ENCODE results near the gene CAMSAP2.

The CAMSAP2 gene

DNA sequence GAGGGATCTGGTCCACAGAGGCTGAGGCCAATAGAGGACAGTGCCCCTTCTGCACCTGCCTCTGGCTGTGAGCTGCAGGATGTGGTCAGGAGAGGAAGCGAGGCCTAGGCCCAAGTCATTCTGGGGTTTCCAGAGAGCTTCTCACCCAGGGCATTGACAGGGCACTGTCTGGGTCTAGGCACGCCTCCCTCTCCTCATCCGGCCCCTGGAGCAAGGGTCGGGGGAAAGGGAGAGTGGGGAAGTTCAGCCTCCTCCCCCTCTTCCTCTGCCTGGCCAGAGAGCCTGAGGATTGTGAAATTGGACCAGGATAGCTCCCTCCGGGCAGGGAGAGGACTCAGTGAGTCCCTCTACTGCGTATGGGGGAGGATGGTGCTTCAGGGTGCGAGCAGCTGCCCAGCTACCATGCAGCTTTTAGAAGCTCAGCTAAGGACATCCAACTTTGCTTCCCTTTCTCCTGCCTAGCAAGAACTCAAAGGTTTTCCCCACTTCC, 149.7 kb downstream of the CAMSAP2 start:
- DNase-seq, result peak; percentile 75 to 84
- no peak overlapping the region for H3K27ac Mint-ChIP-seq
- peaks cover 32% of the 10 kb centered on the region for H3K27me3 Mint-ChIP-seq

DNA sequence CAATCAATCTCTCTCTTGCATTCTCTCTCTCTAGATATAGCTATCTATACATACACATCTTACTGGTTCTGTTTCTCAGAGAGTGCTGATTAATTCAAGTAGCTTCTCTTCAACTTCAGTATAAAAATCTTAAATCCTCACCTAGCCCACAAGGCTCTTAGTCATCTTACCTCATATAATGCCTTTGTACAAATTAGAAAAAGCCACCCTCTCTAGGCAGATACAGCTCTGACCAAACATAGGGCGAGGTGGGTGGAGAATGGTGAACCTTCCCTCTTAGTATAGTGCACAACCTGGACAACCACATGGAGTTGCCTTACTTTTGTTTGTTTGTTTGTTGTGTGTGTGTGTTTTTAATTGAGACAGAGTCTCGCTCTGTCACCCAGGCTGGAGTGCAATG, 150.9 kb downstream of the CAMSAP2 start:
- ATAC-seq, result peak; percentile 82
- peak overlapping the region; percentile 54 to 77 for H3K4me3 Mint-ChIP-seq
- DNase-seq, result peak; percentile 42 to 53
- H3K9me3 Mint-ChIP-seq, result no peaks in the 10 kb centered on the region
- peaks cover 70% of the 10 kb centered on the region for H3K4me1 Mint-ChIP-seq
- H3K27me3 Mint-ChIP-seq, result peaks cover 44% of the 10 kb centered on the region
- peak overlapping the region in 1 of 2 donors; percentile 90 for H3K27ac Mint-ChIP-seq

More for the DNA sequence above, 149.7 kb downstream of the CAMSAP2 start:
- H3K4me3 Mint-ChIP-seq, result peak overlapping the region; percentile 54 to 77
- no peaks in the 10 kb centered on the region for H3K9me3 Mint-ChIP-seq
- peaks cover 70% of the 10 kb centered on the region for H3K4me1 Mint-ChIP-seq
- ATAC-seq, result peak; percentile 95

DNA sequence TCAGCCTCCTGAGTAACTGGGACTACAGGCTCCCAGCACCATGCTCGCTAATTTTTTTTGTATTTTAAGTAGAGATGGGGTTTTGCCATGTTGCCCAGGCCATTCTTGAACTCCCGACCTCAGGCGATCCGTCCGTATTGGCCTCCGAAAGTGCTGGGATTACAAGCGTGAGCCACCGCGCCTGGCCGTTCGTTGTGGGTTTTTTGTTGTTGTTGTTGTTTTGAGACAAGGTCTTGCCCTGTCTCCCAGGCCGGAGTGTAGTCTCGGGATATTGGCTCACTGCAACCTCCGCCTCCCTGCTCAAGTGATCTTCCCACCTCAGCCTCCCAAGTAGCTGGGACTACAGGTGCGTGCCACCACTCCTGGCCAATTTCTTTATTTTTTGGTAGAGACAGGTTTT, 151.3 kb downstream of the CAMSAP2 start:
- Mint-ChIP-seq H3K4me1 (peaks cover 70% of the 10 kb centered on the region), H3K27ac (no peak overlapping the region), H3K27me3 (peaks cover 49% of the 10 kb centered on the region), H3K9me3 (no peaks in the 10 kb centered on the region), H3K4me3 (peak overlapping the region in 1 of 2 donors; percentile 77)
- DNase-seq, result no peak
- ATAC-seq, result no peak

DNA sequence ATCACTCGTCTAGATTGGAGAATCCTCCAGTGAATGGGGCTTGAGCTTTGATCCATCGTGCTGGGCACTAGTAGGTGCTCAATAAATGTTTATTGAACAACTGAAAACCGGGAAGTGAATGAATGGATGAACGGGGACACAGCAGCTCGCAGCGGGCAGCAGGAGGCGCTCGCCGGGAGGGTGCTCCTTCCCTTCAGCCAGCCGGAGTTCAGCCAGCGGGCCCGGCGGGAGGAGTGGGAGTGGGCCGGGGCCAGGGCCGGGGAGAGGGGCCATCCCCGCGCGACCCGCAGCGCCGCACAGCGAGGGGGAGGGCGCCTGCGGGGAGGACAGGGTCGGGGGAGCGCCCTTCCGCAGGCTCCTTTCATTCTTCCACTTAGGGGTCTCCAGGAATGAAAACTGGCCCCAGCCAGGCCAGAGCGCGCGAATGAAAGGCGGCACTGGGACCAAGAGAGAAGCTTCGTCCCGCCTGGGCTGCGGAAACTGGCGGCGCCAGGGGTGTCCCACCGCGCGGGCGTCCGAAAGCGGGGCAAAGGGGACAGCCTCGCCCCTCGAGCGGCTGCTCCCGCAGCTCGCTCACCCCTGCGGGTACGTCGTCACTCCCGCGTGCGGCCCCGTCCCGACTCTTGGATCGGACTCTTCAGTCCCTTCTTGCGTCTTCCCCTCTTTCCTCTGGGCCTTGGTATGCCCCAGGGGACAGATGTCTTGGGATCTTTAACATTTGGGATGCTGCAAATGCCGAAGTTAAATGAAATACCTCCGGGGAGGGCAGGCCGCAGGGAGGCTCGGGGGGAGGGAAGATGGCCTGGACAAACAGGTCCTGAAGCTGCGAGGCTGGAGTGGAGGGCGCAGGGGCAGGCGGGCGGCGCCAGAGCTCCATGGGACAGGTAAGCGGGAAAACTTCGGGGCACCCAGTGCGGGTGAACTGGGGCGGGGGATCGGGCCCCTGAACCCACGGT, 152.4 kb downstream of the CAMSAP2 start:
- H3K4me1 Mint-ChIP-seq, result peaks cover 63% of the 10 kb centered on the region
- no peaks in the 10 kb centered on the region for H3K9me3 Mint-ChIP-seq
- no peak for DNase-seq
- peak overlapping the region in 1 of 2 donors; percentile 4 for H3K27ac Mint-ChIP-seq
- ATAC-seq, result no peak
- peaks cover 53% of the 10 kb centered on the region for H3K27me3 Mint-ChIP-seq
- H3K4me3 Mint-ChIP-seq, result peak overlapping the region; percentile 72 to 80

DNA sequence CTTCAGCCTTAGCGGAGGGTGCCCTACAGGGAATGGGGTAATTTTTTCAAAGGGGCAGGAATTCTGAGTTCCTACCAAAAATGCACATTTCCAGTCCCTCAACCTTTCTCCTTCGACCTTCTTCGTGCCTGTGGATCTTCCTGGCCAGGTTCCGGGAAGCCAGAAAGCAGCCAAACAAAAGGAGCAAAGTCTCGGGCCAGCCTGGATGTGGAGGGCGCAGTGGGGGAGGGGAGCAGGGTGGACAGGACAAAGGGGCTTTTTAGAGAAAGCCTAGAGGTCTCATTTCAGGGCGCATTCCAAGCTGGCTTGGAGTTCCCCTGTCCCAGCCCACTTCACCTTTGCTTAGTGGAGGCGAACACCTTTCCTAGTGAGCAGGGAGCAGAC, 153.1 kb downstream of the CAMSAP2 start:
- Mint-ChIP-seq H3K27ac (no peak overlapping the region), H3K4me3 (peak overlapping the region; percentile 72 to 80)
- DNase-seq, result no peak

DNA sequence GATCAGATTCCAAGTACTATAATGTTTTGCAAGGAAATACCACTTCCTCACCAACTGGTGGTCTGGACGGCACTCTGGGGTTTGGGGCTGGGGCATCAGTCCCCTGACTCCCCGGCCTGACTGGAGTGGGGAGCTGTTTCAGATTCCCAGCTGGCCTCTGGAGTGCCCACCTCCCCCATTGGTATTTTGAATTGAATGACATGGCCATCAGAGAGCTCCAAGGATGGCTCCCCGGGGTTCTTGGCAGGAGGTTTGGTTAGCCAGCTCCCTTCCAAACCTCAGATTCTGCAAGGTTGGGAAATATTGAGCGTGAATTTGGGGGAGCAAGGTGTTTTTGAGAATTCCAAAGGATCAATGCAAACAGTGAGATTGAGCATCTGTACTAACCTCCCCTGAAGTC, 153.9 kb downstream of the CAMSAP2 start:
- Mint-ChIP-seq H3K9me3 (no peaks in the 10 kb centered on the region), H3K27ac (no peak overlapping the region), H3K4me1 (peaks cover 52% of the 10 kb centered on the region), H3K27me3 (peaks cover 63% of the 10 kb centered on the region), H3K4me3 (no peak overlapping the region)
- no peak for DNase-seq
- ATAC-seq, result no peak

More for the DNA sequence above, 153.1 kb downstream of the CAMSAP2 start:
- Mint-ChIP-seq H3K27me3 (peaks cover 56% of the 10 kb centered on the region), H3K9me3 (no peaks in the 10 kb centered on the region), H3K4me1 (peaks cover 60% of the 10 kb centered on the region)
- no peak for ATAC-seq

DNA sequence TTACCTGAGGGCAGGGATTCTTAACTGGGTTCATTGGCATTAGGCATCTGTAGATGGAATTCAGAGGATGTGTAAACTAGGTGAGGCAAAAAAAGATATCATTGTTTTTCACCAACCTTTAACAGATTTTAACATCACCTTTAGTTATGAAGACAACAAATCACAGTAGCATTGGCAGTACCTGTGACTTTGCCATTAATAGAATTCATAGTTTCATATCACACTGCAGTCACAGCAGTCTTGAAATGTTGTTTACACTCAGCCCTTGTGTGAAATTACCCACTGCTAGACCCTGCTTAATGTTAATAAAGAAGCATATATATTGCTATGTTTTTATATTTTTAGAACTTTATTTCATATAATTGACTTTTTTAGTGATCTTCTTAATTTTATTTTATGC, 154.3 kb downstream of the CAMSAP2 start:
- H3K4me1 Mint-ChIP-seq, result peaks cover 48% of the 10 kb centered on the region
- no peak overlapping the region for H3K4me3 Mint-ChIP-seq
- no peak overlapping the region for H3K27ac Mint-ChIP-seq
- peaks cover 68% of the 10 kb centered on the region for H3K27me3 Mint-ChIP-seq
- H3K9me3 Mint-ChIP-seq, result no peaks in the 10 kb centered on the region
- DNase-seq, result no peak
- ATAC-seq, result no peak

DNA sequence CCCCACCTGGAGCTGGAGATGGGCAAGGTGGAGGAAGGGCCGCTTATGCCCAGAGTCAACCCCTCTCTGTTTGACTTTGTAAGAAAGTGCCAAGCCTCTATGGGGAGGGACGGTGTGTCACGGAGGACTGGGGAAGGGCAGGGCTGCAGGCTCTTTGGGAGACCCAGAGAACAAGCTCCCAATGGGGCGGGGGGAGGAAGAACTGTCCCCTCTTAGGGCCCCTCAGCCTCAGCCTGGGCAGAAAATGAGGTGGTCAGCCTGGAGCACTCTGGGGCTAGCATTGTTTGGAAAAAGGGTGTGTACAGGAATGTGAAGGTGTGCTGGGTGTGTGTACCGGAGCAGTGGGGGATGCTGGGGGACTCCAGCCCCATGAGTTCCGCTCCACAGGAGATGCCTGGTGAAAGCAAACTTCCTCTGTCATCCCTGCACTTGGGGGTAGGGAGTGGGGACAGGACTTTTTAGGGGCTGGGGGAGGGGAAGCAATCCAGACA, 154.8 kb downstream of the CAMSAP2 start:
- no peak overlapping the region for H3K27ac Mint-ChIP-seq
- ATAC-seq (no peak), DNase-seq (no peak)
- H3K4me3 Mint-ChIP-seq, result no peak overlapping the region
- H3K9me3 Mint-ChIP-seq, result no peaks in the 10 kb centered on the region
- H3K27me3 Mint-ChIP-seq, result peaks cover 72% of the 10 kb centered on the region
- peaks cover 43% of the 10 kb centered on the region for H3K4me1 Mint-ChIP-seq

DNA sequence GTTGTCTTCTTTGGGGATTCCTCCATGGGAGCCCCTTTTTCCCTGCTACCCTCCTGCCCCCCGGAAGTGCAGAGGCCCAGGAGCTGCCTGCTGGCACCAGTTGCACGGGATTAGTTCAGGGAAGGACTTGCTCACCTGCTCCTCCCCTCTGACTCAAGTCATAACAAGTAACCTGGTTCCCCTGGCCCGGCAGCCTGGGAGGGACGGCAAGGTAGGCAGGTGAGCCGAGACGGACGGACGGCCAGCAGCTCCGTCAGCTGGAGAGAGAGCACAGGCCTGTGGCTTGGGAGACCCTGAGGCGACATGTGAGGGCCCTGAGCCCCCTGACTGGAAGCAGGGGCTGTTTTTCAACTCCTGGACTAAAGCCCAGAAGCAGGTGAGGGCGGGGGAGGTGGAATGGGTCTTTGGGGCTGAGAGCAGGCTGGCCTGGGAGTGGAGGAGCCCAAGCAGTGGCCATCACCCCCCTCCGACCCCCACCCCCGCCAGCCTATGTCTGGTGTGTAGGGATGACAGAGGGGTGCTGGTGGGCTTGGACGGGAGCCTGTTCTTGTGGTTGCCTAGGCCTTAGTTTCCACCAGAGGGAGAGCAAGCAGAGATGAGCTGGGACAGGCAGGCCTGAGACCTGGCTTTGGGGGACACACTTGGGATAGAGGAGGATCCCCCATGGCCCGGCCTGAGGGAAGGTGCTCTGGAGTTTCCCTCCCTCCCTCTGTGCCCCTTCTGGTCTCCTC, 156.2 kb downstream of the CAMSAP2 start, which contains the start of gene INAVA:
TSS of gene INAVA (plus strand) at position 189 of the 731 bp plus-strand sequence. CDS start 3,501 bp downstream, outside the sequence.
- no peak within 1 kb of the TSS for H3K4me3 Mint-ChIP-seq
- no peaks in the 10 kb centered on the region for H3K9me3 Mint-ChIP-seq
- peaks cover 80% of the 10 kb centered on the region for H3K27me3 Mint-ChIP-seq
- ATAC-seq (peak; percentile 12), DNase-seq (no peak)
- H3K4me1 Mint-ChIP-seq, result peaks cover 29% of the 10 kb centered on the region
- H3K27ac Mint-ChIP-seq, result peak within 1 kb of the TSS in 1 of 2 donors; percentile 55

DNA sequence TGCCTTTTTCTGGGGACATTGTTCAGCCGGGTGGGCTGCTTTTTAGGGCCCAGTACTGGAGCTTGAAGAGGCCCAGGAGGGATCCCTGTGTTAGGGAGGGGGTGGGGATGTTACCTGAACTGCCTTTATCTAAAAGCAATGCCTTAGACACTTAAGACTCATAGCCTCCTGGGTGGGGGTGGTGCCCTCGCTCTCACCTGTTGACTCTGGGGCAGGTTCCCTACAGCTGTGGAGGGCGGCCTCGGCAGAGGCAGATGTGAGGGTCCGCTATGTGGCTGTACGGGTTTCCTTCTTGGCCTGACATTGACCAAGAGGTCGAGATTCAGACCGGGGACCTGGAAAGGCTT, 156.7 kb downstream of the CAMSAP2 start:
- Mint-ChIP-seq H3K4me1 (peaks cover 23% of the 10 kb centered on the region), H3K4me3 (no peak overlapping the region), H3K27ac (peak overlapping the region in 1 of 2 donors; percentile 55), H3K9me3 (no peaks in the 10 kb centered on the region), H3K27me3 (peaks cover 83% of the 10 kb centered on the region)
- no peak for DNase-seq
- peak; percentile 7 for ATAC-seq

DNA sequence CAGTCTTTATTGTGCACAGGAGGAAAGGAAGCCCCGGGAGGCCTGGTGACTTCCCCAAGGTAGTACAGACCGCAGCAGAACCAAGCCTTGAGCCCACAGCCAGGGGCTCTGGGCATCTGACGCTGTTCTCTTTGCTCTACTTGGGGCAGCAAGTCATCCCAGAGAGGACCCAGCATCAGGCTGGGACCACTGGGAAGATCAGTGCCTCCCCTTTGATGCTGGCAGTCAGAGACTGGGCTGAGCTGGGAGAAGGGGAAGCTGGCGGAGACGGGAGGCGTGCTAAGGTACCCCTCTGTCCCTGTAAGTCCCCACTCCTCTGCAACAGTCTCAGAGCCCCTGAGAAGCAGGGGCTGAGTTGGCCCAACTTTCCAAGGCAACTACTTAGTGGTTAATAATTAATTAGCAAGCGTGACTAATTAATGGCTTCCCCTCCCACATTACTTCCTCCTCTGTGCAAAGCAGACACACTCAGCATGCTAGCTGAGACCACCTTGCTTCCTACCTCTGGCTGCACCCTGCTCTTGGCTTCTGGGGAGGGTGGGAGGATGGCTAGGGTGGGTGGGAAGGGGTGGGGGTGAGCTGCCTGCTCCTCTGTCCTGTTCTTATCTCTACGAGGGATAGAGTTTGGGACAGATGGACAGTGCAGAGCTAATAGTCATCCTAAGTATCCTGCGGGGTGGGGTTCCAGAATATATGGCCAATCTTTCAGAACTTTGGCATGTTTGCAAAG, 157.3 kb downstream of the CAMSAP2 start:
- H3K4me3 Mint-ChIP-seq, result no peak overlapping the region
- H3K9me3 Mint-ChIP-seq, result no peaks in the 10 kb centered on the region
- DNase-seq, result no peak
- no peak for ATAC-seq
- H3K27me3 Mint-ChIP-seq, result peaks cover 83% of the 10 kb centered on the region
- H3K27ac Mint-ChIP-seq, result no peak overlapping the region
- peaks cover 18% of the 10 kb centered on the region for H3K4me1 Mint-ChIP-seq

DNA sequence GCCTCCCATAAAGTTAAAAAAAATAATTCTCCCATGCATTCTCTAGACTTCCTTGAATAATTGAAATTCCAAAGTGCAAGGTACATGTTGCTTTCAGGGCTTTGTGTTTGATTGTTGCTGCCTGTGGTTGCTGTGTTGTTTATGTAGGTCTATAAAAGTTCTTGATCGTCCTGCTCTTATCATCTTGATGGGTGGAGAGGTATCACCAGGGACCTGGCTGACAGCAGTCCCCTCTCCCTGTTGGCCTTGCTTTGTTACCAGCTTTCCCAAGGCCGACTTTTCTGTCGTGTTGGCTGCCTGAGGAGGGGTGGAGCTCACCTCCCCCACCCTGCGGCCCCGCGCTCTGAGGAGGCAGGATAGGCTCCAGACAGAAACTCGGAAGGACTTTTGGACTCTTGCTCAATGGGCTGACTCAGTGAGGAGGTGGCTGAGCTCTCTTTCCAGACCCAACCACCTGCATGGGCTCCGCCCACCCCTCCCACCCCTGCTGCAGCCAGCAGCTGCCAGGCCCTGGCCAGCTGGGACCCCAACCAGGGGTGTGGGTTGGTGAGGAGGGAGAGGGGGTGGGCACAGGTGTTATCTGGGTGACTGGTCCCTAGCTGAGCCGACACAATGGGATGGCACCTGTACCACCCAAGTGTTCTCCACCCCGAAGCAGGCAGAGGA, 158.0 kb downstream of the CAMSAP2 start:
- ATAC-seq, result no peak
- Mint-ChIP-seq H3K4me3 (no peak overlapping the region), H3K9me3 (no peaks in the 10 kb centered on the region), H3K4me1 (peaks cover 11% of the 10 kb centered on the region), H3K27me3 (peaks cover 83% of the 10 kb centered on the region), H3K27ac (no peak overlapping the region)
- no peak for DNase-seq

DNA sequence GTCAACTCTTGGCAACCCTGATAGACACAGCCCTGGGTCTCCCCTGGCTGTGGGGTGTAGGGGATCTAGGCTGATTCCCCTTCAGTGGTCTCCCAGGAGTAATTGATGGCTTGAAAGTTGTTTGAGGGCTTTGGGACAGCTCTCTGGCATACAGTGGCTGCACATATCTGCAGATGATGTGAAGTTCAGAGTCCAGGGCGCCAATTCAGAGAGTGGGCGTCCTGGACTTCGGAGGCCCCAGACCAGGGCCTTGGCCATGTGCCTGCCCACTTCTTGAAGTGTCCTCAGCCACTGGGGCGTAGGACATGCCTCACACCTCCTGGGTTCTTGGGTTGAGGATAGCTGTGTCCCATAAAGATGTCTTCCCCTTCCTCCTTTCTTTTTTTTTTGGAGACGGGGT, 158.6 kb downstream of the CAMSAP2 start:
- Mint-ChIP-seq H3K4me3 (no peak overlapping the region), H3K27ac (no peak overlapping the region), H3K9me3 (no peaks in the 10 kb centered on the region), H3K27me3 (peaks cover 83% of the 10 kb centered on the region), H3K4me1 (peaks cover 6% of the 10 kb centered on the region)
- DNase-seq, result no peak
- no peak for ATAC-seq

DNA sequence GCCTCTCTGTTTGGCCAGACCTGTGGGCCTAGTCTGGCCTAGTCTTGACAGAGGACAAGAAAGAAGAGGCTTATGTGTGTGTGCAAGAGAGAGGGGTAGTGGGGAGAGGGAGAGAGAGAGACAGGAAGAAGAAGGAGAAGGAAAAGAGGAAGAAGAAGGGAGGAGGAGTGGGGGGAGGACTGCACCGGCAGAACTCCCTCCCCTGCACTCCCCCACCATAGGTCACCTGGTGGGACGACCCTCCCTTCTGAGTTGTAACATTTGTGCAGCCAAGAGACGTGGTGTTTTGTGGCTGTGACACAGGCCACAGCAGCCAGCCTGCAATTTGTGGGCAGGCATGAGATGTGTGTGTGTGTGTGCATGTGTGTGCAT, 160.3 kb downstream of the CAMSAP2 start:
- Mint-ChIP-seq H3K27ac (no peak overlapping the region), H3K27me3 (peaks cover 73% of the 10 kb centered on the region), H3K9me3 (no peaks in the 10 kb centered on the region), H3K4me1 (no peaks in the 10 kb centered on the region), H3K4me3 (no peak overlapping the region)
- ATAC-seq, result no peak
- DNase-seq, result no peak

DNA sequence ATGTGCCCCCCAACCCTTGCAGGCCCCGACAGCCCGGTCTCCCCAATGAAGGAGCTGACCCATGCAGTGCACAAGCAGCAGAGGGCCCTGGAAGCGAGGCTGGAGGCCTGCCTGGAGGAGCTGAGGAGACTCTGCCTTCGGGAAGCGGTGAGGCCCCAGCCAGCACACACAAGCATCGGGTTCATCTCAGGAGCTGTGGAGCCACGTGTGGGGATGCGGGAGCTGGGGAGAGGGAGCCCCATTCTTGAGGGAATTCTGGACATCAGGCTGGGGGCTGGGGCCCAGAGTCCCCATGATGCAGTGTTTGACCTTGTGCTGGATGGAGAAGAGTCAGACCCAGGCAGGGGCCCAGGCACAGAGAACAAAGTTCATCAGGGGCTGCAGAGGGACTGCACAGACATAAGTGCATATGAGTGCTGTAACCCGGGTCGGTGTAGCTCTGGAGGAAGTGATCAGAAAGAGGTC, 160.8 kb downstream of the CAMSAP2 start:
- H3K4me1 Mint-ChIP-seq, result no peaks in the 10 kb centered on the region
- DNase-seq (no peak), ATAC-seq (no peak)
- H3K4me3 Mint-ChIP-seq, result no peak overlapping the region
- peak overlapping the region in 1 of 2 donors; percentile 30 for H3K27ac Mint-ChIP-seq
- H3K27me3 Mint-ChIP-seq, result peaks cover 68% of the 10 kb centered on the region
- H3K9me3 Mint-ChIP-seq, result no peaks in the 10 kb centered on the region
